Thyroid gland (tissue), 4 donors: ENCODE results near the gene MIS18A.

Experiments used
- CTCF ChIP-seq, 6 experiments: fragments of 200-600 bp in 3 of 6; fragments of 450-650 bp in 3 of 6; sonication (generic) in 3 of 6; IDR thresholded peaks; one replicate each; pipeline ENCODE4 v1.5.1; 2016 to 2019; ENCODE audit warnings: antibody characterized with exemption in 6 of 6, mild to moderate bottlenecking in 2 of 6, inconsistent platforms in 1 of 6, moderate library complexity in 1 of 6
- POLR2A ChIP-seq, 2 donors: fragments of 450-650 bp; IDR thresholded peaks; one replicate each; pipeline ENCODE4 v1.6.1; 2017; ENCODE audit warnings: antibody characterized with exemption in 2 of 2, mild to moderate bottlenecking in 2 of 2, moderate library complexity in 1 of 2

- TF ChIP-seq CTCF (IDR thresholded peaks at IDR 0.05): no peak
- TF ChIP-seq POLR2A (IDR thresholded peaks at IDR 0.05): no peak
Measured at GRCh38 chr21:32297449-32297848, 18.6 kb upstream of the MIS18A start.
